Parathyroid adenoma (tissue), 2 donors: Measurements from ENCODE around the gene KIRREL3.

Source experiments
- H2AFZ ChIP-seq: fragments of 300-600 bp; sonication (generic); one replicate; pipeline ENCODE4 v1.7.0; 2017; ENCODE audit warnings: antibody characterized with exemption, mild to moderate bottlenecking
- H3K27ac ChIP-seq: fragments of 300-600 bp; sonication (generic); one replicate; pipeline ENCODE4 v1.7.0; 2017
- H3K27me3 ChIP-seq: fragments of 300-600 bp; sonication (generic); one replicate; pipeline ENCODE4 v1.7.0; 2017; ENCODE audit warnings: low read length; ENCODE audit not compliant: control insufficient read depth, insufficient read depth
- H3K36me3 ChIP-seq: fragments of 300-600 bp; sonication (generic); one replicate; pipeline ENCODE4 v1.7.0; 2017; ENCODE audit warnings: low read length; ENCODE audit not compliant: control insufficient read depth, insufficient read depth
- H3K4me1 ChIP-seq: fragments of 300-600 bp; sonication (generic); one replicate; pipeline ENCODE4 v1.7.0; 2017; ENCODE audit warnings: control low read depth
- H3K4me2 ChIP-seq: fragments of 300-600 bp; sonication (generic); one replicate; pipeline ENCODE4 v1.7.0; 2017; ENCODE audit warnings: low read length
- H3K4me3 ChIP-seq: fragments of 300-600 bp; sonication (generic); one replicate; pipeline ENCODE4 v1.7.0; 2017; ENCODE audit warnings: low read depth, low read length
- H3K79me2 ChIP-seq: fragments of 300-600 bp; sonication (generic); one replicate; pipeline ENCODE4 v1.7.0; 2017; ENCODE audit warnings: control low read depth
- H3K9ac ChIP-seq: fragments of 300-600 bp; sonication (generic); one replicate; pipeline ENCODE4 v1.7.0; 2017; ENCODE audit warnings: mild to moderate bottlenecking
- H3K9me3 ChIP-seq: fragments of 300-600 bp; sonication (generic); one replicate; pipeline ENCODE4 v1.7.0; 2017; ENCODE audit warnings: low read length; ENCODE audit not compliant: control insufficient read depth
- CTCF ChIP-seq: fragments of 300-600 bp; sonication (generic); IDR thresholded peaks from one replicate; pipeline ENCODE4 v1.7.0; 2017; ENCODE audit warnings: antibody characterized with exemption, mild to moderate bottlenecking
- donor health status: primary hyperparathyroidism.

Gene KIRREL3

DNA sequence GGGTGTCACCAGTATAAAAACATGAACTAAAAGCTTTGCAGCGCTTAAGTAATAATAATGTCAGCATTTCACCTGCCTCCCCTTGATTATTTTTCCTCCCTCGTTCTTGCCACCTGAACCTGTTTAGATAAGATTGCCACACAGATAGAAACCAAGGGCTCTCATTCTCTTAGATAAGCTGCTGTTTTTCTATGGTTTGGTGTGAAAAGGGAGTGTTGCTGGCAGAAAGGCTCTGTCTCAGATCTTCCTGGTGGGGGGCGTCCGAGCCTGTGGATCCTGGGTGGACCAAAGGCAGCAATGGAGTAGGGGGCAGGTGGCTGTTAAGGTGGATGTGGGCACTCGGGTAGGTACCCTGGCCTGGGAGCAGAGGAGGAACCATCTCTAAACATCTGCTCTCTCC, 497.6 kb downstream of the KIRREL3 start:
- Histone ChIP-seq H3K9me3 (no peaks in the 10 kb centered on the region), H3K27me3 (no peaks in the 10 kb centered on the region), H3K79me2 (no peaks in the 10 kb centered on the region), H3K36me3 (no peaks in the 10 kb centered on the region), H3K27ac (no peak overlapping the region), H3K9ac (no peak overlapping the region), H2AFZ (no peak overlapping the region), H3K4me2 (no peak overlapping the region), H3K4me3 (no peak overlapping the region), H3K4me1 (no peaks in the 10 kb centered on the region)
- no peak for TF ChIP-seq CTCF

DNA sequence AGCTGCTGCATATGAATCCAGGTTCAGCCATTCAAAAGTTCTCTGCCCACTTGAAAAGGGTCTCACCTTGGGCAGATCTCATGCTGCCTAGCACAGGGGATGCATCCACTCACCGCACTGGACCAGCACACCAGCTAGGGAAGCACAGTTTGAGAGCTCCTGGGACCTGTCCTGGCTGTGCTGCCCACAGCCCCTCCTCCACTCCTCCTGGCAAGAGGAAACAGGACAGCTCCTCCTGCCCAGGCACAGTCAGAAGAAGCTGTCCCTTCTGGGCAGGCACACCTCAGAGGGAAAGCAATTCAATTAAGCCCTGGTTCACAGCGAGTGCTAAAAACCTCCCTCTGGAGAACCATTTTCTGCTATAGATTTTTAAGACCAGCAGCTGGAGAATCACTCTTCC, 498.4 kb downstream of the KIRREL3 start:
- no peak overlapping the region for H3K9ac ChIP-seq
- H3K36me3 ChIP-seq = no peaks in the 10 kb centered on the region
- TF ChIP-seq CTCF = no peak
- no peak overlapping the region for H3K4me2 ChIP-seq
- no peaks in the 10 kb centered on the region for H3K79me2 ChIP-seq
- no peak overlapping the region for H2AFZ ChIP-seq
- H3K4me3 ChIP-seq = no peak overlapping the region
- no peak overlapping the region for H3K27ac ChIP-seq
- no peaks in the 10 kb centered on the region for H3K27me3 ChIP-seq
- no peaks in the 10 kb centered on the region for H3K9me3 ChIP-seq
- no peaks in the 10 kb centered on the region for H3K4me1 ChIP-seq

DNA sequence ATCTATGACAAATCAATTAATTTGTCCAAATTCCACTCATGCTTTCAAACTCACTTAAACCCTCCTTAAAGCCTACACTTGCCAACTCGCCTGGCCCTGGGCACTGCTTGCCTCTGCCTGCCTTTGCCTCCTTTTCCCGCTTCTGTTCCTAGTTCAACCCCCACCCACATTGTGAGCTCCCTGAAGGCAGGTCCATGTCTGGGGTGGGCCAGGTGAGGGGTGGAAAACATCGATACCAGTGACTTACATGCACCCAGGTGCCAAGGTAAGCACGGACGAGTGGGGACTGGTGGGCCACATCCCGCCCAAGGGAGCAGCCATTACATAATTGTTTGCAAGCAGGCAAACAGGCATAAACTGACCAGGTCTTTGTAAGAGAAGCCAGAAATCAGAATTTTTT, 498.9 kb downstream of the KIRREL3 start:
- Histone ChIP-seq H3K4me2 (no peak overlapping the region), H2AFZ (no peak overlapping the region), H3K79me2 (no peaks in the 10 kb centered on the region), H3K27me3 (no peaks in the 10 kb centered on the region), H3K27ac (no peak overlapping the region), H3K36me3 (no peaks in the 10 kb centered on the region), H3K4me1 (no peaks in the 10 kb centered on the region), H3K9ac (no peak overlapping the region), H3K9me3 (no peaks in the 10 kb centered on the region), H3K4me3 (no peak overlapping the region)
- TF ChIP-seq CTCF = no peak

DNA sequence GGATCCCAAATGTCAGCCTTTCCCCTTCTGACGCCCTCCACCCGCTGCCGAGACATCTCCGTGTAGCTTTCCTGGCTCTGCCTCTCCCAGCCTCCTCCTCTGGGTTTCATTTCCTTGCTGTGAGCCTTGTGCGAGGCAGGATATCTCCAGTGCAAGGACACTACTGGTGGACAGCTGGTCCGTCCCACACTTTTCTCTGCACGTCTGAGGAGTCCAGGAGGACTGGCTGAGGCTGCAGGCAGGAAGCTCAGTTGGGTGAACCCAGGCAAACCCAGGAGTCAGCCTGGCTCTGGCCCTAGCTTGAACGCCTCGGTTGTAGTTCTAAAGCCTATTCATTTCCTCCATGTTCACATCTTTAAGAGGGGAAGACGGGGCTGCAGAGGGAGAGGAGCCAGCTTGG, 499.6 kb downstream of the KIRREL3 start:
- H3K4me2 ChIP-seq = no peak overlapping the region
- H3K4me3 ChIP-seq = no peak overlapping the region
- H2AFZ ChIP-seq = no peak overlapping the region
- H3K27ac ChIP-seq = no peak overlapping the region
- no peaks in the 10 kb centered on the region for H3K27me3 ChIP-seq
- H3K9me3 ChIP-seq = no peaks in the 10 kb centered on the region
- H3K9ac ChIP-seq = no peak overlapping the region
- no peaks in the 10 kb centered on the region for H3K36me3 ChIP-seq
- no peaks in the 10 kb centered on the region for H3K4me1 ChIP-seq
- H3K79me2 ChIP-seq = no peaks in the 10 kb centered on the region
- no peak for TF ChIP-seq CTCF

- H3K4me3 ChIP-seq = no peak overlapping the region
- H3K27ac ChIP-seq = no peak overlapping the region
- no peak overlapping the region for H2AFZ ChIP-seq
- no peaks in the 10 kb centered on the region for H3K4me1 ChIP-seq
- no peaks in the 10 kb centered on the region for H3K27me3 ChIP-seq
- H3K36me3 ChIP-seq = no peaks in the 10 kb centered on the region
- no peak for TF ChIP-seq CTCF
- no peak overlapping the region for H3K9ac ChIP-seq
- no peak overlapping the region for H3K4me2 ChIP-seq
- no peaks in the 10 kb centered on the region for H3K9me3 ChIP-seq
- H3K79me2 ChIP-seq = no peaks in the 10 kb centered on the region
These were observed 501.3 kb downstream of the KIRREL3 start for GRCh38 chr11:126499131-126499752.
